KOPT-K1 (cell line): ENCODE results near the gene CDC14C.
"Not testable (repeated sequence)": the region's sequence is repeated elsewhere in the genome, so short reads cannot be mapped to it uniquely, and the experiment has no call there.

Experiments
- H3K27ac ChIP-seq: fragments of 200-600 bp; sonication (generic); 2 replicates; pipeline ENCODE4 v1.5.1; 2016; ENCODE audit warnings: antibody characterized with exemption, mild to moderate bottlenecking, low read depth, low read length; ENCODE audit not compliant: poor library complexity, severe bottlenecking
- H3K36me3 ChIP-seq: fragments of 200-600 bp; sonication (generic); 2 replicates; pipeline ENCODE4 v1.5.1; 2017; ENCODE audit warnings: antibody characterized with exemption, mild to moderate bottlenecking, low read length, moderate library complexity; ENCODE audit not compliant: insufficient read depth
- H3K9me3 ChIP-seq: fragments of 200-600 bp; sonication (generic); 2 replicates; pipeline ENCODE4 v1.5.1; 2017; ENCODE audit warnings: antibody characterized with exemption, low read length, mild to moderate bottlenecking; ENCODE audit not compliant: insufficient read depth, poor library complexity, severe bottlenecking

CDC14C gene

GRCh38 chr7:48924433-48924832 lies at the start of gene CDC14C:
Gene CDC14C (plus strand): TSS chr7:48924547. CDS start chr7:48924673, 126 bp downstream.
- no peaks in the 10 kb centered on the region for H3K36me3 ChIP-seq
- H3K9me3 ChIP-seq, result no peaks in the 10 kb centered on the region
- no peak within 1 kb of the TSS for H3K27ac ChIP-seq

GRCh38 chr7:48875045-48875916 lies 49.1 kb upstream of the CDC14C start:
- no peak overlapping the region for H3K27ac ChIP-seq
- H3K36me3 ChIP-seq, result no peaks in the 10 kb centered on the region
- no peaks in the 10 kb centered on the region for H3K9me3 ChIP-seq

DNA sequence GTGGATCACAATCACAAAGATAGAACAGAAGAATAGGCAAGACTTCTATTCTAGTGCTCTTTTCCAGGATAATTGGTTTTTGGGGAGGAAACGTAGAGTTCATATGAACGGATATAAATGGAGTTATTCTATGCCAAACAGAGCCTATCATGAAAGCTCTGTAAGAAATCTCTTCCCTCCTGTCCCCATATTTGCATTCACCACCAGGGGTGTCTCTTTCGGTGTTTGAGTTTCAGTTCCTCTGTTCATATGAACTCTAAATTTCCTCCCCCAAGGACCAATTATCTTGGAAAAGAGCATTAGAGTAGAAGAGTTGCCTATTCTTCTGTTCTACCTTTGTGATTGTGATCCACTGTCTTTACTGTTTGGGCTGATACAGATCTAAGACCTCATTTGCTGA lies 48.3 kb upstream of the CDC14C start:
- no peaks in the 10 kb centered on the region for H3K36me3 ChIP-seq

GRCh38 chr7:48880851-48881250 lies 43.5 kb upstream of the CDC14C start:
- no peaks in the 10 kb centered on the region for H3K9me3 ChIP-seq
- no peaks in the 10 kb centered on the region for H3K36me3 ChIP-seq
- H3K27ac ChIP-seq, result no peak overlapping the region

More for the DNA sequence above, 48.3 kb upstream of the CDC14C start:
- Histone ChIP-seq H3K27ac (no peak overlapping the region), H3K9me3 (no peaks in the 10 kb centered on the region)

DNA sequence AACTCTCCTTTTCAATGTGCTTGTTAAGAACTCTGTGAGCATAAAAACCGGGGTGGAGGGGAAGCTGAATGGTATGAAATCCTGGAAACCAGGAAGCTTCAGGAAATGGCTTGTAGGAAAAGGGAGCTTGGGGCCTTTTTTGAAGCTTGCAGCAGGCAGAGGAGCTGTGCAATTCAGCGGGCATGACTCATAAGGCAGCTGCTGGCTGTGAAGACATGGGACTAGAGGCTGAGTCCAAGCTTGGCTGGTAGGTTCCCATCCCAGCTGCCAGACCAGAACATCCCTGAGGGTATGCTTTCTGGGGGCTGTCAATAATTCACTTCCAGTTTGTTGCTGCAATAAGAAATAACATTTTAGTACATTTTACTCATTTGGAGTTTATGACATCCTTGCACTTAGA lies 36.8 kb upstream of the CDC14C start:
- no peak overlapping the region for H3K27ac ChIP-seq
- H3K9me3 ChIP-seq, result peaks cover 3% of the 10 kb centered on the region
- H3K36me3 ChIP-seq, result no peaks in the 10 kb centered on the region

- H3K9me3 ChIP-seq, result peaks cover 3% of the 10 kb centered on the region
- H3K36me3 ChIP-seq, result no peaks in the 10 kb centered on the region
- H3K27ac ChIP-seq, result no peak overlapping the region
Measured at GRCh38 chr7:48894574-48894973, 29.8 kb upstream of the CDC14C start.

GRCh38 chr7:48899932-48900331 lies 24.4 kb upstream of the CDC14C start:
- no peak overlapping the region for H3K27ac ChIP-seq
- H3K9me3 ChIP-seq, result no peaks in the 10 kb centered on the region
- no peaks in the 10 kb centered on the region for H3K36me3 ChIP-seq

DNA sequence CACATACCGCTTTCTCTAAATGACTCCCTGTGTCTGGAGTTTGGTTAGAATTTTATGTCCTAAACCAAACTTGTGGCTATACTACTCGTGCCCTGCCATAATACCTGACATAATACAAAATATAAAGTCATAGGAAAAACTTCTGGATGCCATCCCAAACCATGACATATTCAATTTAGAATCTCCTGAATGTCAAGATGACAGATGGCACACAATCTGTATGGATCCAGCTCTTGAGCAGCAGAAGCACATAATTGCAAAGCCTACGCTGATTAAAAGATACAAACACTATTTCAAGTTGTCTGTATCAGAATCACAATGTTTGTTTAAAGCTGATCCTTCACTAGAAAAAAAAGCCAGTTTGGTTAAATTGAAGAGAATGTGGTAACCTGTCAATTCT lies 22.4 kb upstream of the CDC14C start:
- H3K9me3 ChIP-seq, result no peaks in the 10 kb centered on the region
- no peaks in the 10 kb centered on the region for H3K36me3 ChIP-seq
- no peak overlapping the region for H3K27ac ChIP-seq

DNA sequence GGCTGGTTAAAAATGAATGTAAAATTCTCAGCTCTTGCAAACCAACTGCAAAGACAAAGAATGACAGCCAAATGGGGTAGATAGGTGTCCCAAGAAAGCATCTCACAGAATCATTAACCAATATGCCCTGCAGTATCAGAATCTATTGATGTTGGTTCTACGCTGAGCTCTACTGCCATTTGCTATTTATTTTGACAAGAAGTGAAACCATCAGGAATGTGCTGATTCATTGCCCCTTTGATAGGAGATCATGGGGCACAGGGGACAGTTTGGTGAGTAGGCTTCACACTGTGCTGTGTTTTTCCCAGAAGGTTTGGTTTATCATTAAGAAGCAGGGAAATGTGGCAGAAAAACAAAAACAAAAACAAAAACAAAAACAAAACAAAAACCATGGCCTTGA lies 19.4 kb upstream of the CDC14C start:
- H3K9me3 ChIP-seq, result no peaks in the 10 kb centered on the region
- H3K27ac ChIP-seq, result no peak overlapping the region

DNA sequence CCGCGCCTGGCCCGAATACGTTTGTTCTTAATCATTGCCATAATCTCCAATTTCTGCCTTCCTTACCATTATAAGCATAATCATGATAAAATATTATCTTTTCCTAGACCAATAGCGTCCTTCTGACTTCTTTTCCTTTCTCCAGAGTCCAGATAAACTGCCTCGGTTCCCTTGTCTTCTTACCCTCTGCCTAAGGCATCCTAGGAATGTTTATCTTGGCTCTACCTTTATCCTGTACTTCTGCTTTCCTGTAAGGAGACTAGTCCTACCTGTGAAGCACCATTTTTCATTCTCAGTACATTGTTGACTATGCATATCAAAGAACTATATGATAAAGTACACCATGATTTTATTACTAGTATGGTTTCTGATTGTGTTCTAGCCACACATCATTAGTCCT lies 18.7 kb upstream of the CDC14C start:
- H3K27ac ChIP-seq, H3K36me3 ChIP-seq, H3K9me3 ChIP-seq: not testable (repeated sequence)

More for the DNA sequence above, 19.4 kb upstream of the CDC14C start:
- H3K36me3 ChIP-seq, result no peaks in the 10 kb centered on the region

DNA sequence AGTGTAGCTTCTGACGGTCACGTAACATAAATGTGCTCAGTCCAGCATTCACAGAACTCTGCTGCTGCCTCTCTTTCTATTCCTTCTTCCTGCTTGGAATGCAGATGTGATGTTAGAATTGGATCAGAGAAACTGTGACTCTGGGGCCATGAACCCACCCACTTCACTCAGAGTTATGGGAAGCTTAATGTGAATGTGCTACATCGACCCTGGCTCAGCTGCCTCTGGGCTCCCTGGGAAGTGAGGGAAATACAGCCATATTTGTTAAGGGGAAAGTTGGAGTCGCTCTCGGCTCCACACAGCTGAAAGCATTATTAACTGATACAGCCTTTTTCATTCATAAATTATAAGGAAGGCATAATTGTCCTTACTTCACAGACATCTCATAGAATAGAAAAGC lies 14.5 kb upstream of the CDC14C start:
- not testable (repeated sequence) for H3K36me3 ChIP-seq, H3K27ac ChIP-seq, H3K9me3 ChIP-seq

DNA sequence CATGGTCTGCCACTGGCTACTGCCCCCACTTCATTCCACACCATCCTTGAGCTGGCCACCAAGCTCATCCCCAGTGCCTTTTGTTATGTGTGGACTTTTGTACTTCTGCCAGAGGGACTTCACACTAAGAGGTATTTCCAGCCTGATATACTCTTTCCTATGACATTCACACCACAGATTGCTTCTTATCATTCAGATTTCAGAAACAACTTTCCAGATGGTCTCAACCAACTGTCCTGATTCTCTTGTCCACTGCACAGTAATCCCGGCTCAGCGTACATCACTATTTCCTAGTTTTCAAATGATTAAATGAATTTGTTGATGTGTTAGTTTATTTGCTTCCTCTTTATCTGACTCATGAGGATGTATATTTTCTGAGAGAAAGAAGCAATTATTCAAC lies 7.1 kb downstream of the CDC14C start:
- Histone ChIP-seq H3K27ac (no peak overlapping the region), H3K36me3 (no peaks in the 10 kb centered on the region), H3K9me3 (no peaks in the 10 kb centered on the region)

GRCh38 chr7:48932126-48932910 lies 8.0 kb downstream of the CDC14C start:
- no peaks in the 10 kb centered on the region for H3K9me3 ChIP-seq
- no peak overlapping the region for H3K27ac ChIP-seq
- no peaks in the 10 kb centered on the region for H3K36me3 ChIP-seq

DNA sequence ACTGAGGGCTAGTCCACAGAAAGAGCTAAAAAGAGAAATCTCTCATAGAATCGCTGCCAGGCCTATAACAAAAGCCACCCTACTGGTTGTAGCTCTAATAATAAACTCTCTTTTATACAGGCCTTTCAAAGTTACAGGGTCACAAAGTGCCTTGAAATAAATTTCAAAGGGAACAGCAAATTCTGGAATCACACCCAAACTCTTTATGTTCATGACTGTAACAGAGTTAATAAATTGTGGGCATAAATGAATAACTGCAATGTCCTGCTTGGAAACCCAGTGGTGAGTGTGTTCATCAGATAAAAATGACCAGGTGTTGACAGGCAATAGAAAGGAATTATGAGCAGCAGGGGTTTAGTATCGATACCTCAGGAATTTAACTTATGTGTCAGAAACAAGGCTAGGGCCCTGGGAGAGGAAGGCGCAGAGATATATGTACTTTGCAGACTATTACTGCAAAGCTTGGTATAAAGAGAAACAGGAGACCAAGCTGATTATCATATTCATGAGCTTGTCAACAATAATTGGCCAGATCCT lies 9.3 kb downstream of the CDC14C start:
- Histone ChIP-seq H3K27ac (no peak overlapping the region), H3K36me3 (no peaks in the 10 kb centered on the region), H3K9me3 (no peaks in the 10 kb centered on the region)

- no peak overlapping the region for H3K27ac ChIP-seq
- H3K36me3 ChIP-seq, result no peaks in the 10 kb centered on the region
- no peaks in the 10 kb centered on the region for H3K9me3 ChIP-seq
Measured at GRCh38 chr7:48938539-48939295, 14.4 kb downstream of the CDC14C start.
